Activated CD8-positive, alpha-beta T cell treated with anti-CD3 and anti-CD28 coated beads for 36 hours (primary cell): ENCODE results near the gene GHRH. TPM values are rescaled to one million over a fixed set of nuclear protein-coding genes. Genes with fewer than 3 reads are reported as not detected.

Source experiments
- ATAC-seq: fragments of 200-7000 bp; cut with Tn5 transposase; one replicate; pipeline ENCODE4 v1.10.0; 2021; ENCODE audit warnings: mild to moderate bottlenecking, moderate library complexity
- CTCF ChIA-PET: fragments of 350-600 bp; sonication (Branson Sonifier 250); formaldehyde crosslinking; loops from one replicate; lab custom pipeline; 2021; ENCODE audit warnings: antibody characterized with exemption; lab: Charles Lee
- POLR2A ChIA-PET: fragments of 350-600 bp; sonication (Branson Sonifier 250); formaldehyde crosslinking; loops from one replicate; lab custom pipeline; 2021; ENCODE audit warnings: antibody characterized with exemption; lab: Charles Lee
- DNase-seq: peaks from one replicate; pipeline ENCODE4 v3.0.0-alpha.2; 2020
- H3K27ac Mint-ChIP-seq: one replicate; pipeline ENCODE4 v1.8.0; 2021; ENCODE audit warnings: mild to moderate bottlenecking, mixed read lengths
- H3K27me3 Mint-ChIP-seq: one replicate; pipeline ENCODE4 v1.8.0; 2021; ENCODE audit warnings: mixed read lengths
- H3K36me3 Mint-ChIP-seq: one replicate; pipeline ENCODE4 v1.8.0; 2021; ENCODE audit warnings: low read depth, mixed read lengths
- H3K4me1 Mint-ChIP-seq: one replicate; pipeline ENCODE4 v1.8.0; 2021; ENCODE audit warnings: low read depth, mixed read lengths
- H3K4me3 Mint-ChIP-seq: one replicate; pipeline ENCODE4 v1.8.0; 2021; ENCODE audit warnings: mild to moderate bottlenecking, moderate library complexity, mixed read lengths
- H3K9me3 Mint-ChIP-seq: one replicate; pipeline ENCODE4 v1.8.0; 2021; ENCODE audit warnings: mixed read lengths
- intact Hi-C: fragments of 100-400 bp; cut with micrococcal nuclease; formaldehyde crosslinking; loops from one replicate; pipeline ENCODE4 v1.10.0; 2022
- total RNA-seq, 2 experiments: library from RNA; stranded (reverse); gene quantifications; one replicate each; pipeline ENCODE4 v1.2.3, GENCODE V29; 2021
- TF ChIP-seq, protein P1 (sequence below): fragments of 200-600 bp; IDR thresholded peaks from one replicate; pipeline ENCODE4 v1.8.0; 2022; ENCODE audit warnings: antibody characterized with exemption, mild to moderate bottlenecking

GHRH gene
- total RNA-seq, 2 experiments from 2014 or later = not detected

DNA sequence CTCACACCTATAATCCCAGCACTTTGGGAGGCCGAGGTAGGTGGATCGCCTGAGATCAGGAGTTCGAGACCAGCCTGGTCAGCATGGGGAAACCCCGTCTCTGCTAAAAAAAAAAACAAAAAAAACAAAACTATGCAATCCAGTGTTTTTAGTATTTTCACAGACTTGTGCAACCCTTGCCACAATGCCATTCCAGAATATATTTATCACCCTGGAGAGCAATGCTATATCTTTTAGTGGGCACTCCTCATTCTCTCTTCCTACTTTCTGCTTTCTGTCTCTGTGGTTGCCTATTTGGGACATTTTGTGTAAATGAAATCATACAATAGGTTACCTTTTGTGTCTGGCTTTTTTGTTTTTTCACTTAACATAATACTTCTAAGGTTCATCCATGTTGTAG lies 43.2 kb downstream of the GHRH start:
- intact Hi-C loops = no loop called here
- TF ChIP-seq, protein P1, sequence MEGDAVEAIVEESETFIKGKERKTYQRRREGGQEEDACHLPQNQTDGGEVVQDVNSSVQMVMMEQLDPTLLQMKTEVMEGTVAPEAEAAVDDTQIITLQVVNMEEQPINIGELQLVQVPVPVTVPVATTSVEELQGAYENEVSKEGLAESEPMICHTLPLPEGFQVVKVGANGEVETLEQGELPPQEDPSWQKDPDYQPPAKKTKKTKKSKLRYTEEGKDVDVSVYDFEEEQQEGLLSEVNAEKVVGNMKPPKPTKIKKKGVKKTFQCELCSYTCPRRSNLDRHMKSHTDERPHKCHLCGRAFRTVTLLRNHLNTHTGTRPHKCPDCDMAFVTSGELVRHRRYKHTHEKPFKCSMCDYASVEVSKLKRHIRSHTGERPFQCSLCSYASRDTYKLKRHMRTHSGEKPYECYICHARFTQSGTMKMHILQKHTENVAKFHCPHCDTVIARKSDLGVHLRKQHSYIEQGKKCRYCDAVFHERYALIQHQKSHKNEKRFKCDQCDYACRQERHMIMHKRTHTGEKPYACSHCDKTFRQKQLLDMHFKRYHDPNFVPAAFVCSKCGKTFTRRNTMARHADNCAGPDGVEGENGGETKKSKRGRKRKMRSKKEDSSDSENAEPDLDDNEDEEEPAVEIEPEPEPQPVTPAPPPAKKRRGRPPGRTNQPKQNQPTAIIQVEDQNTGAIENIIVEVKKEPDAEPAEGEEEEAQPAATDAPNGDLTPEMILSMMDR = no peak
- ChIA-PET CTCF (no interaction called here), POLR2A (no interaction called here)
- Mint-ChIP-seq H3K4me3 (no peak overlapping the region), H3K27me3 (no peaks in the 10 kb centered on the region), H3K36me3 (peaks cover 36% of the 10 kb centered on the region), H3K27ac (peak overlapping the region; percentile 45), H3K9me3 (no peaks in the 10 kb centered on the region), H3K4me1 (peaks cover 7% of the 10 kb centered on the region)
- ATAC-seq (no peak), DNase-seq (no peak)

DNA sequence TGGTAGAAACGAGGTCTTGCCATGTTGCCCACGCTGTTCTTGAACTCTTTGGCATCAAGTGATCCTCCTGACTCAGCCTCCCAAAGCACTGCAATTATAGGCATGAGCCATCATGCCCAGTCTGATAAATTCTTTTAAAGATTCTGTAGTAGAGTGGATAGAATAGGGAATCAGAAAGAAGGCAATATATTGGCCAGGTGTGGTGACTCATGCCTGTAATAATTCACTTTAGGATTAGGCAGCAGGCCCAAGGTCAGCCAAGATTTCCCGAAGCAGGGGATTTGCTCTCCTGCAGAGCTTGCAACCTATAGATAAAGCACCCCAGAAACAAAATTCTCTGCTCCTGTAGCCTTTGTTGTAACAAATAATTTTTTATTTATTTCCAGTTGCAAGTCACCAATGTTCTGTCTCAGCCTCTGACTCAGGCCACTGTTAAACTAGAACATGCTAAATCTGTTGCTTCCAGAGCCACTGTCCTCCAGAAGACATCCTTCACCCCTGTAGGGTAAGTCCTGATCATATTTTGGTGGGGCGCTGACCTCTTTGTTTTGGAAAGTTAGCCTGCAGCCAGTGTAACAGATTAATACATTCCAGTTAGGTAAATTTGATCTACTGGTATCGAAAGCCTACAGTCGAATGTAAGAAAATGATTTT lies 51.8 kb downstream of the GHRH start:
- ChIA-PET CTCF (interaction anchor here (1.9 kb wide), 1 partner anchor 14 kb away, joined by 5 read pairs; no protein-coding TSS in a partner anchor), POLR2A (no interaction called here)
- Mint-ChIP-seq H3K9me3 (no peaks in the 10 kb centered on the region), H3K27ac (no peak overlapping the region), H3K36me3 (peaks cover 37% of the 10 kb centered on the region), H3K27me3 (no peaks in the 10 kb centered on the region), H3K4me3 (no peak overlapping the region), H3K4me1 (peaks cover 3% of the 10 kb centered on the region)
- intact Hi-C loops = no loop called here
- TF ChIP-seq, protein P1 = no peak
- DNase-seq = no peak
- ATAC-seq = no peak

DNA sequence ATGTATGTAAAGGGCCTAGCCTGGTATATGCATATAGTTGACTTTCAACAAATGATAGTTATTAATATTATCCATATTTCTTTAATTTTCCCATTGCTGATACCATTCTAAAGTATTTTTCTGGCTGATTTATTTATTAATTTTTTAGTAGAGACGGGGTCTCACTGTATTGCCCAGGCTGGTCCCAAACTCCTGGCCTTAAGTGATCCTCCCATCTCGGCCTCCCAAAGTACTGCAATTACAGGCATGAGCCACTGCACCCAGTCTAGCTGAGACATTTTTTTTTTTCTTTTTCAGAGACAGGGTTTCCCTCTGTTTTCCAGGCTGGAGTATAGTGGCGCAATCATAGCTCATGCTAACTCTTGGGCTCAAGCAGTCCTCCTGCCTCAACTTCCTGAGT lies 52.4 kb downstream of the GHRH start:
- Mint-ChIP-seq H3K4me3 (no peak overlapping the region), H3K27ac (no peak overlapping the region), H3K27me3 (no peaks in the 10 kb centered on the region), H3K36me3 (peaks cover 39% of the 10 kb centered on the region), H3K9me3 (no peaks in the 10 kb centered on the region), H3K4me1 (no peaks in the 10 kb centered on the region)
- DNase-seq = no peak
- ChIA-PET CTCF (no interaction called here), POLR2A (no interaction called here)
- TF ChIP-seq, protein P1 = no peak
- ATAC-seq = no peak
- intact Hi-C loops = no loop called here

DNA sequence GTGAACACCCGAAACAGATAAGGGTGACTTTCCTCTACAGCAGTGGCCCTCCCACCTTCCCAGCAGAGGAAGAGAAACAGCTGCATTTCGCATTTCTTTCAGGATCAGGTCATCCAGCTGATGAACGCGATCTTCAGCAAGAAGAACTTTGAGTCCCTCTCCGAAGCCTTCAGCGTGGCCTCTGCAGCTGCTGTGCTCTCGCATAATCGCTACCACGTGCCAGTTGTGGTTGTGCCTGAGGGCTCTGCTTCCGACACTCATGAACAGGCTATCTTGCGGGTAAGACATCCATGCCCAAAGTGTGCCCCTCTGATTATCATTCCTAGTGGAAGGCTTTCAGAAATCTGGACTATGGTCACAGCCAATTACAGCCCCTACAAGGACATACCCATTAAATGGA lies 54.4 kb downstream of the GHRH start:
- H3K4me1 Mint-ChIP-seq = no peaks in the 10 kb centered on the region
- CTCF ChIA-PET = no interaction called here
- DNase-seq (no peak), ATAC-seq (no peak)
- POLR2A ChIA-PET = no interaction called here
- no peaks in the 10 kb centered on the region for H3K9me3 Mint-ChIP-seq
- no peak overlapping the region for H3K4me3 Mint-ChIP-seq
- no peak overlapping the region for H3K27ac Mint-ChIP-seq
- H3K36me3 Mint-ChIP-seq = peaks cover 42% of the 10 kb centered on the region
- no peaks in the 10 kb centered on the region for H3K27me3 Mint-ChIP-seq
- intact Hi-C loops = no loop called here
- TF ChIP-seq, protein P1 = no peak

DNA sequence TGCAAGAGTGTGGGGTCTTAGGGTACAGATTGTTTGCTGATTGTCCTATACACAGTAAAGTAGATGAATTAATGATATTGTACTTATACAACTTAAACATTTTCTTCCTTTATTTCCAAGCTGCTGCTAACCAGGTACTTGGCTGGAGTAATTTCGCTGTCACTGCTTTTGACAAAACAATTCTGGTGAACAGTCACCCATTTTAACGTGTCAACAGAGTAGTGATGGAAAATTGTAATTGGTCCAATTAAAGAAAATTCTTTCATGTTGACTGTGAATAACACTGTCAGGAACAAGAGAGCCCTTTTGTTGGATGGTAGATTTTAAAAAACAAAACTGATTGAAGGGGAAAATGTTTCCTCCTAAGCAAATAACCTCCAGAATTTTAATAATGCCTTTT lies 55.8 kb downstream of the GHRH start:
- H3K36me3 Mint-ChIP-seq = peaks cover 46% of the 10 kb centered on the region
- intact Hi-C loops = no loop called here
- ChIA-PET CTCF (interaction anchor here (1.6 to 3.0 kb wide), 2 partner anchors 11 to 13 kb away, joined by 7 to 14 read pairs; no protein-coding TSS in a partner anchor), POLR2A (no interaction called here)
- H3K27ac Mint-ChIP-seq = no peak overlapping the region
- ATAC-seq = no peak
- no peaks in the 10 kb centered on the region for H3K9me3 Mint-ChIP-seq
- no peaks in the 10 kb centered on the region for H3K27me3 Mint-ChIP-seq
- H3K4me3 Mint-ChIP-seq = no peak overlapping the region
- H3K4me1 Mint-ChIP-seq = no peaks in the 10 kb centered on the region
- no peak for DNase-seq
- TF ChIP-seq, protein P1 = no peak
